CD4-positive, alpha-beta T cell treated with Interleukin-15 for 4 hours (primary cell): ENCODE data around the gene C1orf232.

Source experiments
- DNase-seq: peaks from one replicate; pipeline ENCODE4 v3.0.0-alpha.2; 2020; ENCODE audit warnings: low spot score

C1orf232 gene

GRCh38 chr1:26124418-26125331 lies 44.1 kb downstream of the C1orf232 start:
- no peak for DNase-seq

- DNase-seq: peak; percentile 42
Observed at GRCh38 chr1:26122988-26123973, 45.5 kb downstream of the C1orf232 start.

GRCh38 chr1:26121854-26122773 lies 46.6 kb downstream of the C1orf232 start:
- DNase-seq: no peak

- no peak for DNase-seq
Observed at GRCh38 chr1:26119892-26120608, 48.7 kb downstream of the C1orf232 start.

GRCh38 chr1:26114165-26114927 lies 54.4 kb downstream of the C1orf232 start:
- DNase-seq: no peak
